CD4-positive, alpha-beta T cell treated with Interleukin-6 at 100 ng/mL for 8 hours (primary cell): ENCODE data around the gene SPATA18.

ENCODE experiments used
- DNase-seq: peaks from one replicate; pipeline ENCODE4 v3.0.0-alpha.2; 2020; ENCODE audit warnings: mixed read lengths, low spot score

SPATA18 gene

GRCh38 chr4:52051213-52051614 lies at the start of gene SPATA18:
Gene SPATA18, plus strand, starts transcription at chr4:52051304. Its CDS starts 401 bp downstream, at chr4:52051705.
- DNase-seq = no peak

- no peak for DNase-seq
These were observed 49.5 kb upstream of the SPATA18 start for GRCh38 chr4:52001616-52002015.

GRCh38 chr4:52004414-52004813 lies 46.7 kb upstream of the SPATA18 start:
- no peak for DNase-seq

GRCh38 chr4:52005604-52006273 lies 45.4 kb upstream of the SPATA18 start:
- DNase-seq = no peak

- no peak for DNase-seq
These were observed 44.2 kb upstream of the SPATA18 start for GRCh38 chr4:52006887-52007286.

- DNase-seq = no peak
These were observed 40.1 kb upstream of the SPATA18 start for GRCh38 chr4:52010986-52011385.

- no peak for DNase-seq
These were observed 38.5 kb upstream of the SPATA18 start for GRCh38 chr4:52012651-52013050.

- no peak for DNase-seq
These were observed 36.2 kb upstream of the SPATA18 start for GRCh38 chr4:52014903-52015302.

- no peak for DNase-seq
These were observed 35.7 kb upstream of the SPATA18 start for GRCh38 chr4:52015366-52015765.

- no peak for DNase-seq
These were observed 34.1 kb upstream of the SPATA18 start for GRCh38 chr4:52016981-52017380.

GRCh38 chr4:52017814-52018213 lies 33.3 kb upstream of the SPATA18 start:
- DNase-seq = no peak

GRCh38 chr4:52019936-52020657 lies 31.0 kb upstream of the SPATA18 start, which contains the start of gene LRRC66:
Gene LRRC66, minus strand, starts transcription at chr4:52020363. Its CDS starts 2,750 bp downstream, at chr4:52017613.
- no peak for DNase-seq

- DNase-seq = no peak
These were observed 22.1 kb upstream of the SPATA18 start for GRCh38 chr4:52028970-52029369.

- no peak for DNase-seq
These were observed 19.1 kb upstream of the SPATA18 start for GRCh38 chr4:52032005-52032404.

- DNase-seq = no peak
These were observed 15.9 kb upstream of the SPATA18 start for GRCh38 chr4:52035190-52035589.

GRCh38 chr4:52036886-52037530 lies 14.1 kb upstream of the SPATA18 start:
- DNase-seq = no peak

GRCh38 chr4:52037689-52038102 lies 13.4 kb upstream of the SPATA18 start:
- peak; percentile 2 for DNase-seq

- DNase-seq = peak; percentile 63
These were observed 12.8 kb upstream of the SPATA18 start, which contains the start of gene SGCB for GRCh38 chr4:52038103-52038912. Gene SGCB, minus strand, starts transcription at chr4:52038299. Its CDS starts 40 bp downstream, at chr4:52038259.

- DNase-seq = no peak
These were observed 6.1 kb upstream of the SPATA18 start for GRCh38 chr4:52045028-52045427.

- no peak for DNase-seq
These were observed 1.8 kb upstream of the SPATA18 start for GRCh38 chr4:52049266-52049665.

- no peak for DNase-seq
These were observed 741 bp downstream of the SPATA18 start for GRCh38 chr4:52051615-52052474.
